Loucy (cell line): ENCODE data around the gene C1QTNF8.

ENCODE experiments used
- H2AFZ ChIP-seq: fragments of 200-600 bp; sonication (generic); 2 replicates; pipeline ENCODE4 v1.6.0; 2016; ENCODE audit warnings: antibody characterized with exemption, mild to moderate bottlenecking, low read length, moderate library complexity
- H3F3A ChIP-seq: fragments of 200-600 bp; 2 replicates; pipeline ENCODE4 v1.6.0; 2016; ENCODE audit warnings: antibody characterized with exemption, low read depth, mild to moderate bottlenecking
- H3K27me3 ChIP-seq: fragments of 200-600 bp; sonication (generic); 2 replicates; pipeline ENCODE4 v1.6.1; 2014; ENCODE audit warnings: low read length, mild to moderate bottlenecking; ENCODE audit not compliant: insufficient read depth, poor library complexity, severe bottlenecking
- H3K36me3 ChIP-seq: fragments of 200-600 bp; sonication (generic); 2 replicates; pipeline ENCODE4 v1.6.1; 2016; ENCODE audit warnings: low read length; ENCODE audit not compliant: insufficient read depth
- H3K4me1 ChIP-seq: fragments of 200-600 bp; sonication (generic); 2 replicates; pipeline ENCODE4 v1.5.1; 2014; ENCODE audit warnings: low read length, mild to moderate bottlenecking; ENCODE audit not compliant: insufficient read depth, poor library complexity, severe bottlenecking
- H3K4me2 ChIP-seq: fragments of 200-600 bp; sonication (generic); 2 replicates; pipeline ENCODE4 v1.6.0; 2014; ENCODE audit warnings: antibody characterized with exemption, low read length, low read depth, mild to moderate bottlenecking; ENCODE audit not compliant: poor library complexity, severe bottlenecking
- H3K4me3 ChIP-seq: fragments of 200-600 bp; sonication (generic); 2 replicates; pipeline ENCODE4 v1.5.1; 2014; ENCODE audit warnings: low read length, mild to moderate bottlenecking, mixed read lengths; ENCODE audit not compliant: poor library complexity, severe bottlenecking
- H3K79me2 ChIP-seq: fragments of 200-600 bp; sonication (generic); 2 replicates; pipeline ENCODE4 v1.6.1; 2014; ENCODE audit warnings: low read length; ENCODE audit not compliant: insufficient read depth
- H3K9ac ChIP-seq: fragments of 200-600 bp; sonication (generic); 2 replicates; pipeline ENCODE4 v1.6.0; 2014; ENCODE audit warnings: mild to moderate bottlenecking, low read depth, low read length, moderate library complexity; ENCODE audit not compliant: poor library complexity, severe bottlenecking
- H3K9me2 ChIP-seq: fragments of 200-600 bp; sonication (generic); replicated peaks from 2 replicates; pipeline ENCODE4 v1.6.1; 2016; ENCODE audit warnings: low read depth, low read length, mixed read lengths
- H3K9me3 ChIP-seq: fragments of 200-600 bp; sonication (generic); 2 replicates; pipeline ENCODE4 v1.6.1; 2014; ENCODE audit warnings: mild to moderate bottlenecking, antibody characterized with exemption, low read length, low read depth; ENCODE audit not compliant: insufficient read depth
- H4K20me1 ChIP-seq: fragments of 200-600 bp; sonication (generic); 2 replicates; pipeline ENCODE4 v1.6.0; 2014; ENCODE audit warnings: antibody characterized with exemption, low read length, mild to moderate bottlenecking; ENCODE audit not compliant: insufficient read depth, poor library complexity, severe bottlenecking
- EZH2phosphoT487 ChIP-seq: fragments of 200-600 bp; IDR thresholded peaks from 2 replicates; pipeline ENCODE4 v1.6.1; 2018; ENCODE audit warnings: antibody characterized with exemption, mild to moderate bottlenecking, moderate library complexity, borderline replicate concordance
- TF ChIP-seq, protein P1 (sequence below): fragments of 200-600 bp; sonication (generic); conservative IDR thresholded peaks from 2 replicates; pipeline ENCODE4 v1.5.1; 2014; ENCODE audit warnings: mild to moderate bottlenecking, antibody characterized with exemption, low read length

The C1QTNF8 gene, protein sequence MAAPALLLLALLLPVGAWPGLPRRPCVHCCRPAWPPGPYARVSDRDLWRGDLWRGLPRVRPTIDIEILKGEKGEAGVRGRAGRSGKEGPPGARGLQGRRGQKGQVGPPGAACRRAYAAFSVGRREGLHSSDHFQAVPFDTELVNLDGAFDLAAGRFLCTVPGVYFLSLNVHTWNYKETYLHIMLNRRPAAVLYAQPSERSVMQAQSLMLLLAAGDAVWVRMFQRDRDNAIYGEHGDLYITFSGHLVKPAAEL

DNA sequence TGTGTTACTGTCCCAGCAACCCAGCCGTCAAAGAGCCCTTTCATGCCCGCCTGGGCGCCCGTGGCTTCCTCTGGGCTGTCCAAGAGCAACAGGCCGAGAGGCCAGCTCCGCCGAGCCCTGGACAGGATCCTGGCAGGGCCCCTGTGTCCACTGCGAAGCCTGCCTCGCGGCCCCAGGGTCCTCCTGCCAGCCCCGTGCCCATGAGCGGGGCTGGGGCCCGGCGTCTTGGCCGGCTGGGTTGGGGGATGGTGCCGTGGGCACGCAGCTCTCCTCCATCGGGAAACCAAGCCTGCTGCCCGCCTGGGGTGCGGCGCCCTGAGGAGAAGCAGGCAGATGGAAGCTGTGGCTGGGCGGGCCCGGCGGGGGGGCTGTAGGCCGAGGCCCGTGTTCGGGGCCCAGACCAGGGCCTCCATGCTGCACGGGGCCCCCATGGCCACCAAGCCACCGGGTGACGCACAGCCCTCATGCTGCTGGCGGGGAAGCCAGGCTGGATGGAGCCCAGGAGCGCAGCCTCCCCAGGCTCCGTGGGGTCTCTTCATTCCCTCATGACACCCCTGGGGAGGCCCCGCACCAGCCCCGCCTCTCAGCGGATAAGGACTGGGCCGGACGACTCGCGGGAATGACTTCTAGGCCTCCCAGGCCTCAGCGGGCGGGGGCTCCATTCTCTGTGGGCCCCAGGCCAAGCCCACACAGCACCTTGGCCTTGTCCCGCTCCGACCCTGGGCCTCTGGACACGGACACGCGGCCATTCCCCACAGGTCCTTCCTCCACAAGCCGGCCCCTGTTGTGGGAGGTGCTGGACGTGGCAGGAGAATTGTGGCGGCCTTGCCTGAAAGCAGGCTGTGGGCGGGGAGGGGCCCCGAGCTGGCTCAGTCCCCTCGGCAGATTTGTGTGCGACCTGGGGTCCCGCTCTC, at the start of gene C1QTNF8:
TSS of gene C1QTNF8 (minus strand) at position 76 of the 914 bp plus-strand sequence. CDS start 1,322 bp downstream, outside the sequence.
- H3K27me3 ChIP-seq: no peaks in the 10 kb centered on the region
- no peak within 1 kb of the TSS for H3K4me2 ChIP-seq
- no peaks in the 10 kb centered on the region for H4K20me1 ChIP-seq
- no peaks in the 10 kb centered on the region for H3K9me2 ChIP-seq
- H3K4me1 ChIP-seq: no peaks in the 10 kb centered on the region
- no peaks in the 10 kb centered on the region for H3K9me3 ChIP-seq
- no peak within 1 kb of the TSS for H2AFZ ChIP-seq
- TF ChIP-seq, protein P1, sequence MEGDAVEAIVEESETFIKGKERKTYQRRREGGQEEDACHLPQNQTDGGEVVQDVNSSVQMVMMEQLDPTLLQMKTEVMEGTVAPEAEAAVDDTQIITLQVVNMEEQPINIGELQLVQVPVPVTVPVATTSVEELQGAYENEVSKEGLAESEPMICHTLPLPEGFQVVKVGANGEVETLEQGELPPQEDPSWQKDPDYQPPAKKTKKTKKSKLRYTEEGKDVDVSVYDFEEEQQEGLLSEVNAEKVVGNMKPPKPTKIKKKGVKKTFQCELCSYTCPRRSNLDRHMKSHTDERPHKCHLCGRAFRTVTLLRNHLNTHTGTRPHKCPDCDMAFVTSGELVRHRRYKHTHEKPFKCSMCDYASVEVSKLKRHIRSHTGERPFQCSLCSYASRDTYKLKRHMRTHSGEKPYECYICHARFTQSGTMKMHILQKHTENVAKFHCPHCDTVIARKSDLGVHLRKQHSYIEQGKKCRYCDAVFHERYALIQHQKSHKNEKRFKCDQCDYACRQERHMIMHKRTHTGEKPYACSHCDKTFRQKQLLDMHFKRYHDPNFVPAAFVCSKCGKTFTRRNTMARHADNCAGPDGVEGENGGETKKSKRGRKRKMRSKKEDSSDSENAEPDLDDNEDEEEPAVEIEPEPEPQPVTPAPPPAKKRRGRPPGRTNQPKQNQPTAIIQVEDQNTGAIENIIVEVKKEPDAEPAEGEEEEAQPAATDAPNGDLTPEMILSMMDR: no peak
- no peak for TF ChIP-seq EZH2phosphoT487
- no peak within 1 kb of the TSS for H3K9ac ChIP-seq
- no peaks in the 10 kb centered on the region for H3K36me3 ChIP-seq
- no peak within 1 kb of the TSS for H3K4me3 ChIP-seq
- H3K79me2 ChIP-seq: no peaks in the 10 kb centered on the region
- H3F3A ChIP-seq: no peaks in the 10 kb centered on the region

DNA sequence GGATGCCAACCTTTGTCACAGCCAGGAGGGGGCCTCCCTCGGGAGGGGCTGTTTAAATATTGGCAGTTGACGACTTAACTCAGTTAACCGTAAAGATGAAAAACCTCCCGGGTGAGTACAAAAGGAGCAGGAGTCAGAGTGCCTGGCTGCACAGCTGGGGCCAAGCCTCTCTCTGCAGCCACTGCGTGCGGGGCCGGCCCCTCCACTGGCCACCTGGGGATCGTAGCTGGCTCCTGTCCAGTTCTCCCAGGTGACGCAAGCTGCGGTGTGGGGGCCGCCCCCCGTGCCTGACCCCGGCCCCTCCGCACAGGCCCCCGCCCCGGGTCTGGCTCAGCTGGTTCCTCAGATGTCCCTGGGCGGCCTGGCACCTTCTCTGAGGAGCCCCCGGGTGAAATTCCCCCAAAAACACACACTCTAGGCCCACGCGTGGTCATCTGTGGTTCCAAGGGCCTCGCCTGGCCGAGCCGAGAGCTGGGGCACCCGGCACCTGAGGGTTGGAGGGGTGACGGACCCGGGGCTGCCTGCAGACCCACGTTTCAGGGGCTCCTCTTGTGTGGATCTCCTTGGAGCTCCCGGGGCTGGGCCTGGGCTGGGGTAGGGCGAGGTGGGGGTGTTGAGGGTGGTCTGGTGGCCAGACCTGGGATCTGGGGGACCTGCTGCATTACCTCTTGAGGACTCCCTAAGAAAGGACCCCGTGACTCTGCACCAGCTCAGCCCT, 49.5 kb upstream of the C1QTNF8 start:
- Histone ChIP-seq H3K9me3 (no peaks in the 10 kb centered on the region), H3K4me3 (no peak overlapping the region), H3K79me2 (no peaks in the 10 kb centered on the region), H3K27me3 (no peaks in the 10 kb centered on the region), H3K4me2 (no peak overlapping the region), H3F3A (no peaks in the 10 kb centered on the region), H3K36me3 (no peaks in the 10 kb centered on the region), H3K9ac (no peak overlapping the region), H4K20me1 (no peaks in the 10 kb centered on the region), H2AFZ (no peak overlapping the region), H3K9me2 (no peaks in the 10 kb centered on the region), H3K4me1 (no peaks in the 10 kb centered on the region)
- TF ChIP-seq EZH2phosphoT487: no peak
- TF ChIP-seq, protein P1: no peak

DNA sequence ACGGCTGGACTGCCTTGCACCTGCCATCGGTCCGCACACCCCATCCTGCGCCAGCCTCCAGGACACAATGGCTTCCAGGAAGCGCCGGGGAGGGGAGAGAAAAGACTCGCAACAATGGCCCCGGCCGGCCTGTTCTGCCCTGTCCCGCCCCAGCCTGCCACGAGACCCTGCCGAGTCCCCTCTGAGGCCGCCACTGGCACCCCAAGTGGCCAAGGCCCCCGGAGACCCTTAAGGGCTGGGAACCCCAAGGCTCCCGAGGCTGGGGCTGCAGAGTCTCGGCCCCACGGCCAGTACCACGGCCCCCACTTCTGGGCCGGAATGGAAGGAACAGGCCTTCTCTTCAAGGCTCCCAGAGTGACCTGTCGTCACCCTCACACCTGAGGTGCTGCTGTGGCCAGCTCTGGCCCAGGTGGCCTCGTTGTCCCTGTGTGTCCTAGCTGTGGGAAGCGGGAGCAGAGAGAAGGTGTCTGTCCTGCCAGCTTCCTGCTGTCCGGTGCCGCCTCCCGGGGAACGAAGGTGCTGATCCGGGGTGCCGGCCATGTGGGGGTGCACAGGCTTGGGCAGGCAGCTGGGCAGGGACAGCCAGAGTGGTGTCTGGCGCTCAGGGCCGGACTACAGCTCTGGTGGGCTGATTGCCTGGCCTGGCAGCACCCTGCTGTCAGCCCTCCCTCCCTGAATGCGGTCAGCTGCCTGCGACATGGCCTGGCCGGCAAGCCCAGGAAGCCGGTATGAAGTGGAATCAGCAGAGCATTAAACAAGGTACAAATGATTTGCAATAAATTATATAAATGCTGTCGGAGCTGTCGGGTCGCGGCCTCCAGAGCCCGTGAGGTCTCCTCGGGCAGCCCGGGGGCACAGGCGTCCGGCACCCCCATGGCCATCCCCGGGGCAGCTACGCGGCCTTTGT, 48.7 kb upstream of the C1QTNF8 start:
- Histone ChIP-seq H3K9ac (no peak overlapping the region), H3K4me2 (no peak overlapping the region), H3F3A (no peaks in the 10 kb centered on the region), H3K27me3 (no peaks in the 10 kb centered on the region), H3K36me3 (no peaks in the 10 kb centered on the region), H3K9me2 (no peaks in the 10 kb centered on the region), H2AFZ (no peak overlapping the region), H3K79me2 (no peaks in the 10 kb centered on the region), H3K4me1 (no peaks in the 10 kb centered on the region), H4K20me1 (no peaks in the 10 kb centered on the region), H3K9me3 (no peaks in the 10 kb centered on the region), H3K4me3 (no peak overlapping the region)
- TF ChIP-seq EZH2phosphoT487: no peak
- TF ChIP-seq, protein P1: no peak
